Lower leg skin (tissue), 4 donors: ENCODE data around the gene RCN2. TPM values are rescaled to one million over a fixed set of nuclear protein-coding genes. Genes with fewer than 3 reads are reported as not detected.

ENCODE experiments used
- DNase-seq, 2 donors: peaks; one replicate each; pipeline ENCODE4 v3.0.0-alpha.2; 2019; ENCODE audit warnings: low spot score in 2 of 2
- H3K4me3 ChIP-seq: fragments of 200-600 bp; sonication (generic); 2 replicates; pipeline ENCODE4 v1.5.1; 2017; ENCODE audit warnings: mild to moderate bottlenecking, low read depth; ENCODE audit not compliant: poor library complexity, severe bottlenecking
- POLR2A ChIP-seq, 2 donors: fragments of 450-650 bp; IDR thresholded peaks; one replicate each; pipeline ENCODE4 v1.6.1; 2016 to 2017; ENCODE audit warnings: antibody characterized with exemption in 2 of 2, mild to moderate bottlenecking in 1 of 2, moderate library complexity in 1 of 2
- WGBS, 2 donors: methylation state at CpG; one replicate each; pipeline ENCODE4 v1.1.5; 2018; 5-methylcytosine and 5-hydroxymethylcytosine counted together
- intact Hi-C: fragments of 100-400 bp; cut with DNase I; formaldehyde crosslinking; loops from one replicate; pipeline ENCODE4 v1.15.0; 2023; ENCODE audit warnings: low total_unique reads
- total RNA-seq, 4 donors: library from RNA; depleted of rRNA; stranded (reverse); fragments of >200 nt; gene quantifications; one replicate each; pipeline ENCODE4 v1.1.0, GENCODE V29; 2016
- TF ChIP-seq, protein P1 (sequence below), 3 donors: fragments of 450-650 bp; IDR thresholded peaks; one replicate each; pipeline ENCODE4 v1.5.1; 2016; ENCODE audit warnings: antibody characterized with exemption in 3 of 3, mild to moderate bottlenecking in 3 of 3, moderate library complexity in 2 of 3

Gene RCN2
- total RNA-seq, 4 donors from 2014 or later = 21.4 to 29.2 (median 23.8) TPM

DNA sequence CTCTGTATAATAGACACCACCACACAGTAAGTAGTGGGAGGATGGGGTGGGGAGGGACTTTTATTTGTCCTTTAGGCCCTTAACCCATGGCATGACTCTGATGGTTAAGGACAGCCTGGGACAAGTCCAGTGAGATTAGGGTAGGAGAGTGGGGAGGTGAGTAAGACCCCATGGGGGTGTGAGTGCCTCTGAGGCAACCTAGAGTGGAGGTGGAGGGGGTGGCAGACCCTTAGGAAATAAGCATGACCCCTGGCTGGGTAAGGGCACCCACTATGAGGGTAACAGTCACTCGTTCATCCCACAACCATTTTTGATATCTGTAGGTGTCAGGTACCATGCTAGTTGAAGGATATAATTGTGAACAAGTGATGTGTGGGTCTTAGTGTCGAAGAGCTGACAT, 42.4 kb downstream of the RCN2 start:
- TF ChIP-seq, protein P1, sequence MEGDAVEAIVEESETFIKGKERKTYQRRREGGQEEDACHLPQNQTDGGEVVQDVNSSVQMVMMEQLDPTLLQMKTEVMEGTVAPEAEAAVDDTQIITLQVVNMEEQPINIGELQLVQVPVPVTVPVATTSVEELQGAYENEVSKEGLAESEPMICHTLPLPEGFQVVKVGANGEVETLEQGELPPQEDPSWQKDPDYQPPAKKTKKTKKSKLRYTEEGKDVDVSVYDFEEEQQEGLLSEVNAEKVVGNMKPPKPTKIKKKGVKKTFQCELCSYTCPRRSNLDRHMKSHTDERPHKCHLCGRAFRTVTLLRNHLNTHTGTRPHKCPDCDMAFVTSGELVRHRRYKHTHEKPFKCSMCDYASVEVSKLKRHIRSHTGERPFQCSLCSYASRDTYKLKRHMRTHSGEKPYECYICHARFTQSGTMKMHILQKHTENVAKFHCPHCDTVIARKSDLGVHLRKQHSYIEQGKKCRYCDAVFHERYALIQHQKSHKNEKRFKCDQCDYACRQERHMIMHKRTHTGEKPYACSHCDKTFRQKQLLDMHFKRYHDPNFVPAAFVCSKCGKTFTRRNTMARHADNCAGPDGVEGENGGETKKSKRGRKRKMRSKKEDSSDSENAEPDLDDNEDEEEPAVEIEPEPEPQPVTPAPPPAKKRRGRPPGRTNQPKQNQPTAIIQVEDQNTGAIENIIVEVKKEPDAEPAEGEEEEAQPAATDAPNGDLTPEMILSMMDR (IDR thresholded peaks at IDR 0.05) = no peak
- no peak for TF ChIP-seq POLR2A (IDR thresholded peaks at IDR 0.05)
- WGBS, 2 donors = 90% methylated on average over 2 of the region's 2 CpGs
- no peak overlapping the region for H3K4me3 ChIP-seq
- intact Hi-C loops = no loop called here
- no peak for DNase-seq

DNA sequence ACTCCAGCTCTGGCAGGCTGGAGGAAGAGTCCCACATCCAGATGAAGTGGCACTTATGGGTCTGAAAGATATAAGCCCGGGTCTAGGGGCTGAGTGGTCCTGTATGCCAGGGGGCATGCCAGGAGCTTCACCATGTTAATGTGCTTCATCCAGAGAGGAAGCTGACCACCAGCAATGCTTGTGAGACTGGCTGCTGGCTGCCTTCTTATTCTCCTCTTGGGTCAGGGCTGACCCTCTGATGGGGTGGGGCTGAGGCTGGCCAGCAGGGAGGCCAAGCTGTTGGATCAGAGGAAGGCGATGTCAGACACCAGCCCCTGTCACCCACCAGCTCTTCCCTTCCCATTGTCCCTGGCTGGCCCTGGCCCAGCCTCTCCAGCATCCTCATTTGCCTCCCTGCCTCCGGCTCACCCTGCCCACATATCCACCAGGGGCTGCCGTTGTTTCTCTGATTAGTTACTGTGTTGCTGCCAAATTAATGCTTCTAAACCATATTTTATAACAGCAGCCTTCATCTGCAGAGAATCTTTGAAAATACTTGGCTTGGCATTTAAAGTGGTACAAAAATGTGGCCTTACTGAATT, 43.0 kb downstream of the RCN2 start:
- TF ChIP-seq, protein P1 (IDR thresholded peaks at IDR 0.05) = no peak
- TF ChIP-seq POLR2A (IDR thresholded peaks at IDR 0.05) = no peak
- intact Hi-C loops = no loop called here
- 65 to 80% methylated on average over 4 of the region's 4 CpGs for WGBS, 2 donors
- no peak overlapping the region for H3K4me3 ChIP-seq
- DNase-seq = no peak

DNA sequence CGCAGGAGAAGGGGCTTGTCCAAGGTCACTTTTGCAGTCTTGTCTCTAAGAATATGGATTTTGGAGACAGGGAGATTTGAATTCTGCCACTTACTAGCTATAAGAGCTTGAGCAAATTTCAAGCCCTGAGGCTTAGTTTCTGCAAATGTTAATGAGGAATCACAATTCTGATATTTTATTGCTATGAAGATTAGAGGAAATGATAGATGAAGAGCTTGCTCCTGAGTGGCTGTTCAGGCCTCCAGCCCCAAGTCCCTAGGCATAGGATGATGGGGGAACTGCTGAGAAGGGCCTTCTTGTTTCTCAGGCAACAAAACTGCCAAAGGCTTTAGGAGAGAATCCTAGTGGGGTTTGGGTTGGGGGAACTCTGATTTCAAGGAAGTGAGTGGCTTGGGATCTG, 44.6 kb downstream of the RCN2 start:
- 91 to 95% methylated on average over 1 of the region's 1 CpG for WGBS, 2 donors
- H3K4me3 ChIP-seq = no peak overlapping the region
- TF ChIP-seq POLR2A (IDR thresholded peaks at IDR 0.05) = no peak
- TF ChIP-seq, protein P1 (IDR thresholded peaks at IDR 0.05) = no peak
- intact Hi-C loops = no loop called here
- DNase-seq = no peak

DNA sequence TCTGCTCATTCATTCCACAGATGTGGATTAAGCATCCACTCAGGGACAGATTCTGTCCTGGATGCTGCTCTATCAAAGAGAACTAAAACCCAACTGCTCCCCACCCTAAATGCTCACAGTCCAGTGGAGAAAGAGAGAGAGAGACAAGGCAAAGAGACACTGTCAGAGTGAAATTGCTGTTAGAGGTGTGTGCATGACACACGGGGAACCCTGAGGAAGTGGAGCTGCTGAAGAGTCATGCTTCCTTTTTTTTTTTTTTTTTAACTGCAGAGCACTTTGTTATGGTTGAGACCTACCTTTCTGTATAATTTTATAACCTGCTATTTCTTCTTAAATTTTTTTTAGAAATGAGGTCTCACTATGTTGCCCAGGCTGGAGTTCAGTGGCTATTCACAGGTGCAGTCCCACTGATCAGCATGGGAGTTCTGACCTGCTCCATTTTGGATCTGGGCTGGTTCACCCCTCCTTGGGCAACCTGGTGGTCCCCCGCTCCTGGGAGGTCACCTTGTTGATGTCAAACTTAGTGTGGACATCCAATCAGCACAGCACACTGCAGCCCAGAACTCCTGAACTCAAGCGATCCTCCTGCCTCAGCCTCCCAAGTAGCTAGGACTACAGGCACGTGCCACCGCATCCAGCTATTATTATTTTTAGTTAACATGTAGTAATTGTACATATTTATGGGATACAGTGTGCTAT, 45.2 kb downstream of the RCN2 start:
- intact Hi-C loops = no loop called here

DNA sequence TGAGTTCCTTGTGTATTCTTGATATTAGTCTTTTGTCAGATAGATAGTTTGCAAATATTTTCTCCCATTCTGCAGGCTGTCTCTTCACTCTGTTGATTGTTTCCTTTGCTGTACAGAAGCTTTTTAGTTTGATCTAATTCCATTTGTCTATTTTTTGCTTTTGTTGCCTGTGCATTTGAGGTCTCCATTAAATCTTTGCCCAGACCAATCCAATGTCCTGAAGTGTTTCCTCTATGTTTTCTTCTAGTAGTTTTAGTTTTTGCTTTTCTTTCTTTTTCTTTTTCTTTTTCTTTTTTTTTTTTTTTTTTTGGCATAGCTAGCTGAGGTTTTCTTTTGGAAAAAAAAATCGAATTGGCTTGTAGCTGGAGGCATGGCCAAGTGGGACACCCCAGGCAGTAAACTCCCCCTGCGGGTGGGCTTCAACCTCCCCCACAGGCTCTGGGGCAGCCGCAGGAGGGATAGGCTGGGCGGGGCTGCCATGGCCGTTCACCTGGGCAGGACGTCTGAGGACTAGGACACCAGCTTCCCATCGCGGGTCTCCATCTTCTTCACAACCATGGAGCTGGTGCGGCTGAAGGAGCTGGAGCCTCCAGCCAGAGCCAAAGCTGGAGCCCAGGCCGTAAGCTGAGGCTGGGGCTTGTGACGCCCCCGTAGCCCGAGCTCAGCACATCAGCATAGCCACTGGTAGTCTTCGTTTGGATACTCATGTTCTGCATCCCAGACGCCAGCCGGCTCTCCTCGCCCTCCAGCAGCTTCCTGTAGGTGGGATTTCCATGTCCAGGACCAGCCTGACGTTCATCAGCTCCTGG, 47.2 kb downstream of the RCN2 start:
- intact Hi-C loops = no loop called here
- 95 to 97% methylated on average over 18 of the region's 18 CpGs for WGBS, 2 donors
- no peak for DNase-seq
- H3K4me3 ChIP-seq = no peak overlapping the region
- TF ChIP-seq, protein P1 (IDR thresholded peaks at IDR 0.05) = no peak
- no peak for TF ChIP-seq POLR2A (IDR thresholded peaks at IDR 0.05)

More for the DNA sequence above, 45.2 kb downstream of the RCN2 start:
- WGBS, 2 donors = 85 to 87% methylated on average over 5 of the region's 5 CpGs
- no peak overlapping the region for H3K4me3 ChIP-seq
- no peak for TF ChIP-seq POLR2A (IDR thresholded peaks at IDR 0.05)
- TF ChIP-seq, protein P1 (IDR thresholded peaks at IDR 0.05) = no peak
- no peak for DNase-seq
